Hippocampal formation (tissue), 2 donors: ENCODE measurements around the gene SNTG2.
"Not testable (repeated sequence)": the region's sequence is repeated elsewhere in the genome, so short reads cannot be mapped to it uniquely, and the experiment has no call there.

Experiments
- DNase-seq, 2 donors: peaks; one replicate each; lab custom pipeline; 2025; lab: John Stamatoyannopoulos, UW

Gene SNTG2

GRCh38 chr2:1099418-1099817 lies 148.8 kb downstream of the SNTG2 start:
- DNase-seq: no peak

- no peak for DNase-seq
These were observed 150.5 kb downstream of the SNTG2 start for GRCh38 chr2:1101011-1101782.

- DNase-seq: no peak
These were observed 151.4 kb downstream of the SNTG2 start for GRCh38 chr2:1101982-1102590.

GRCh38 chr2:1104364-1104763 lies 153.7 kb downstream of the SNTG2 start:
- no peak for DNase-seq

- not testable (repeated sequence) for DNase-seq
These were observed 155.7 kb downstream of the SNTG2 start for GRCh38 chr2:1106344-1106743.

GRCh38 chr2:1115843-1116539 lies 165.3 kb downstream of the SNTG2 start:
- no peak for DNase-seq

- DNase-seq: no peak
These were observed 166.9 kb downstream of the SNTG2 start for GRCh38 chr2:1117569-1117968.

- no peak for DNase-seq
These were observed 174.6 kb downstream of the SNTG2 start for GRCh38 chr2:1125217-1125616.

GRCh38 chr2:1125633-1126370 lies 175.2 kb downstream of the SNTG2 start:
- DNase-seq: no peak

- no peak for DNase-seq
These were observed 179.3 kb downstream of the SNTG2 start for GRCh38 chr2:1129982-1130381.

GRCh38 chr2:1130922-1131321 lies 180.3 kb downstream of the SNTG2 start:
- no peak for DNase-seq

GRCh38 chr2:1132328-1132969 lies 181.8 kb downstream of the SNTG2 start:
- no peak for DNase-seq

- not testable (repeated sequence) for DNase-seq
These were observed 183.2 kb downstream of the SNTG2 start for GRCh38 chr2:1133896-1134295.

GRCh38 chr2:1134629-1135028 lies 184.0 kb downstream of the SNTG2 start:
- no peak for DNase-seq

GRCh38 chr2:1136067-1136466 lies 185.4 kb downstream of the SNTG2 start:
- no peak for DNase-seq

GRCh38 chr2:1136846-1137245 lies 186.2 kb downstream of the SNTG2 start:
- no peak for DNase-seq

- no peak for DNase-seq
These were observed 186.6 kb downstream of the SNTG2 start for GRCh38 chr2:1137264-1137663.

- DNase-seq: no peak
These were observed 187.3 kb downstream of the SNTG2 start for GRCh38 chr2:1137913-1138391.

- DNase-seq: no peak
These were observed 189.8 kb downstream of the SNTG2 start for GRCh38 chr2:1140389-1141003.

- no peak for DNase-seq
These were observed 190.4 kb downstream of the SNTG2 start for GRCh38 chr2:1141079-1141478.

- DNase-seq: no peak
These were observed 192.5 kb downstream of the SNTG2 start for GRCh38 chr2:1143129-1143528.
